NCI-H1694 treated with DMSO at 0.1 percent for 48 hours (cell line): ENCODE results near the gene NOBOX.
A peak's percentile ranks its signal among the peaks of the same experiment; 100 is the strongest.
"Not testable (repeated sequence)": the region's sequence is repeated elsewhere in the genome, so short reads cannot be mapped to it uniquely, and the experiment has no call there.

Source experiments
- DNase-seq: peaks from one replicate; lab custom pipeline; 2025; lab: John Stamatoyannopoulos, UW

The NOBOX gene

GRCh38 chr7:144403649-144404061 is at the start of gene NOBOX:
Gene NOBOX, minus strand, starts transcription at chr7:144403693.
- no peak for DNase-seq

GRCh38 chr7:144452064-144452463 is 48.6 kb upstream of the NOBOX start:
- no peak for DNase-seq

GRCh38 chr7:144445590-144445989 is 42.1 kb upstream of the NOBOX start:
- DNase-seq = no peak

- no peak for DNase-seq
Measured at GRCh38 chr7:144439717-144440205, 36.3 kb upstream of the NOBOX start.

- no peak for DNase-seq
Measured at GRCh38 chr7:144438759-144439158, 35.3 kb upstream of the NOBOX start.

- DNase-seq = peak; percentile 58
Measured at GRCh38 chr7:144437370-144438191, 34.1 kb upstream of the NOBOX start.

- no peak for DNase-seq
Measured at GRCh38 chr7:144436500-144436899, 33.0 kb upstream of the NOBOX start.

GRCh38 chr7:144428431-144428830 is 24.9 kb upstream of the NOBOX start:
- DNase-seq = no peak

- DNase-seq = not testable (repeated sequence)
Measured at GRCh38 chr7:144427539-144427938, 24.0 kb upstream of the NOBOX start.

- DNase-seq = not testable (repeated sequence)
Measured at GRCh38 chr7:144418931-144419330, 15.4 kb upstream of the NOBOX start.

- no peak for DNase-seq
Measured at GRCh38 chr7:144416341-144416740, 12.8 kb upstream of the NOBOX start.

- no peak for DNase-seq
Measured at GRCh38 chr7:144415858-144416257, 12.4 kb upstream of the NOBOX start.

GRCh38 chr7:144414815-144415214 is 11.3 kb upstream of the NOBOX start:
- no peak for DNase-seq

- no peak for DNase-seq
Measured at GRCh38 chr7:144410441-144410840, 6.9 kb upstream of the NOBOX start.

- DNase-seq = no peak
Measured at GRCh38 chr7:144408121-144408520, 4.6 kb upstream of the NOBOX start.

GRCh38 chr7:144407266-144407931 is 3.9 kb upstream of the NOBOX start:
- no peak for DNase-seq

- DNase-seq = no peak
Measured at GRCh38 chr7:144404946-144405345, 1.5 kb upstream of the NOBOX start.

- DNase-seq = no peak
Measured at GRCh38 chr7:144403102-144403501, 391 bp downstream of the NOBOX start.

GRCh38 chr7:144401490-144401889 is 2.0 kb downstream of the NOBOX start:
- DNase-seq = no peak

GRCh38 chr7:144399946-144400345 is 3.5 kb downstream of the NOBOX start:
- no peak for DNase-seq

- no peak for DNase-seq
Measured at GRCh38 chr7:144398911-144399310, 4.6 kb downstream of the NOBOX start.

GRCh38 chr7:144398291-144398690 is 5.2 kb downstream of the NOBOX start:
- DNase-seq = no peak

GRCh38 chr7:144397086-144397485 is 6.4 kb downstream of the NOBOX start:
- DNase-seq = no peak
